Measurements from ENCODE around the gene HMCES.

The HMCES gene

GRCh38 chr3:129349791-129350190 is 71.1 kb downstream of the HMCES start:
- no peak for FAIRE-seq

GRCh38 chr3:129352045-129352444 is 73.4 kb downstream of the HMCES start:
- FAIRE-seq = no peak

- FAIRE-seq = no peak
These were observed 74.2 kb downstream of the HMCES start for GRCh38 chr3:129352650-129353588.

- no peak for FAIRE-seq
These were observed 74.9 kb downstream of the HMCES start for GRCh38 chr3:129353589-129353941.
